Activated gamma-delta T cell (primary cell): ENCODE data around the gene ANP32E.
"Not testable (repeated sequence)": the region's sequence is repeated elsewhere in the genome, so short reads cannot be mapped to it uniquely, and the experiment has no call there.

Experiments used
- DNase-seq: peaks from one replicate; lab custom pipeline; 2025; lab: John Stamatoyannopoulos, UW

ANP32E gene

DNA sequence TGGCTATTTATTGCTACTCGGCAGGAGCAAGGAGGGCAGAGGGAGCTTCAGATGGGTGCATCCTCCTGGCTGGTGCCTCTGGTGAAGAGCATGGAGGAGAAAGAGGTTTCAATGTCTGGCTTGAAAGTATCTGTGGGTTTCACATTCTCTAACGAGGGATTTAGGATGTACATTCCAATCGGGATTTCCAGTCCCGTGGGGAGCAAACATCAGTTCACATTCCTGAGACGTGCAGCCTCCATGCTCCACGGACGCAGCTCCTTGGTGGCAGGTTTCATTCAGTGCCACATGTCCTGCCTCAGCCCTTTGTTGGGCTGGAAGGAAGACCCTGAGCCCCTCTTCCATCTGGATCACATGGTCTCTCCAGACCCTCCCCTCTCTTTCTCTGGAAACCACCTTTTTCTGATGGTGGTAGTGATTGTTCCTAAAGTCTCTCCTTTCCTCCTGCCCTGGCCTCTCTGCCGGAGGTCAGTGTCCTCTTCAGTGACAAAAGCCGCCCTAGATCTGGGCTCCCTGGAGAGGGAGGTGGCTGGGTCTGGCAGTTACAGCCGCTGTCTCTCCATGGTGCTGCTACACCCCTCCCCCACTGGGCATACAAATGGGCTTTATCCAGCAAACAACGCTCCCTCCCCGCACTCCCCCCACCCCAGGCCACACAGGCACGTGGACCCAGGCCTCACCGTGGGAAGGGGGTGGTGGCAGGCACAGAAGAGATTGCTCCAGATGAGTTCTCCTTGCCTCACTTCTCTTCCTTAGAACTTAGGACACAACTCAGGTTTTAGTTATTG lies 20.8 kb upstream of the ANP32E start:
- DNase-seq = no peak

DNA sequence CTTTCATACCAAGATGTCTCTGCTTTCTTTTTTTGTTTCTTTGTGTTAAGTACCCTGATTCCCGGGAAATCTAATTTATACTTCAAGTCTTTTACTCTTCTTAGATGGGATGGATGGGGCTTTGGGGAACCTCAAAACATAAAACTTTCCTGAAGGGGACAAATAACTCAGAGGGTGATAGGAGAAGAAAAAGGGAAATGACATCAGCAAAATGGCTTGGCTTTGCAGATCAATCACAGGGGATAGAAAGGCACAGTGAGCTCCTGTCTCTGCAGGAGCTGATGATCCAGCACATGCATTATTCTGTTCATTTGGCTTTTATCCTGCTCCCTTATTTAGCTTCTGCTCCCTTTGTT lies 20.3 kb upstream of the ANP32E start:
- no peak for DNase-seq

- no peak for DNase-seq
These were observed 14.0 kb upstream of the ANP32E start for GRCh38 chr1:150249936-150250335.

DNA sequence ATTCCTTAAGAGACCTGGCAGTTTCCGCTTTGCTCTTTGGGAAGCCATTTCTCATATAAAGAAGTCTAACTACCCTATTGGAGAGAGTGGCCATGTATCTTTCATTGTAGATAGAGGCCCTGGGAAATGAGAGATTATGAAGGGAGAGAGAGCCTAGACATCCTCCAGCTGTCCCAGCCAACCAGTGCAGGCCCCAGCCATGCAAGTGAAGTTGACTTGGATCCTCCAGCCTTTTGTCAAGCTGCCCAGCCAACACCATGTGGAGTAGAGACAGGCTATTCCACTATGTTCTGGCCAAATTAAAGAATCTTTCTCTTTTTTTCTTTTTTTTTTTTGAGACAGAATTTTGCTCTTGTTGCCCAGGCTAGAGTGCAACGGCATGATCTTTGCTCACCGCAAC lies 7.1 kb upstream of the ANP32E start:
- DNase-seq = no peak

- no peak for DNase-seq
These were observed 1.8 kb upstream of the ANP32E start for GRCh38 chr1:150237746-150238145.

DNA sequence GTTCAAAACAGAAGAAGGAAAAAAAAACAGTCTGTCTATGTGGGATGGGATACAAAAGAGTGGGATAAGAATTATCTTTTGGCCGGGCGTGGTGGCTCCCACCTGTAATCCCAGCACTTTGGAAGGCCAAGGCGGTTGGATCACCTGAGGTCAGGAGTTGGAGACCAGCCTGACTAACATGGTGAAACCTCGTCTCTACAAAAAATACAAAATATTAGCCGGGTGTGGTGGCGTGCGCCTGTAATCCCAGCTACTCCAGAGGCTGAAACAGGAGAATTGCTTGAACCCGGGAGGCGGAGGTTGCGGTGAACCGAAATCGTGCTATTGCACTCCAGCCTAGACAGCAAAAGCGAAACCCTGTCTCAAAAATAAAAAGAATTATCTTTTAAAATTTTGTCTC lies 1.3 kb upstream of the ANP32E start:
- not testable (repeated sequence) for DNase-seq

DNA sequence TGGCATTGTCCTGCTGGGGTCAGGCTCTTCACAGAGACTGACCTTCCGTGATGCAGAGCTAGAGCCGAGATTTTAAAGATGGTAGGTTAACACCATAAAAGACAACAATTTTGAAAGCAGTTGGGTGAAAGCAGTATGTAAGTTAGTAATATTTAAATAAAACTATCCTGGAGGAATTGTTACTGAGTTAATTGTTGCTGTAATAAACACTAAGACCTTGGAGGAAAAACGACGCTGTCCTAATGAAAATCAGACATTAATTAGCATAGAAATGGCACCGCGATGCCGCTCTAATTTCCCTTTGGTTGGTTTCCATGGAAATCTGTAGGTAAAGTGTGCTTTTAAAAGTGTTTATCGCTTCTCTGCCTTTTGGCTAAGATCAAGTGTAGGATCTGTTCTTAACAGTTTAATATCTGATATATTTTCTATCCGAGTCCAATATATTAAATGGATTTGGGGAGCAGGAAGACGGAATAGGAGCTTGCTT lies 745 bp upstream of the ANP32E start:
- no peak for DNase-seq

DNA sequence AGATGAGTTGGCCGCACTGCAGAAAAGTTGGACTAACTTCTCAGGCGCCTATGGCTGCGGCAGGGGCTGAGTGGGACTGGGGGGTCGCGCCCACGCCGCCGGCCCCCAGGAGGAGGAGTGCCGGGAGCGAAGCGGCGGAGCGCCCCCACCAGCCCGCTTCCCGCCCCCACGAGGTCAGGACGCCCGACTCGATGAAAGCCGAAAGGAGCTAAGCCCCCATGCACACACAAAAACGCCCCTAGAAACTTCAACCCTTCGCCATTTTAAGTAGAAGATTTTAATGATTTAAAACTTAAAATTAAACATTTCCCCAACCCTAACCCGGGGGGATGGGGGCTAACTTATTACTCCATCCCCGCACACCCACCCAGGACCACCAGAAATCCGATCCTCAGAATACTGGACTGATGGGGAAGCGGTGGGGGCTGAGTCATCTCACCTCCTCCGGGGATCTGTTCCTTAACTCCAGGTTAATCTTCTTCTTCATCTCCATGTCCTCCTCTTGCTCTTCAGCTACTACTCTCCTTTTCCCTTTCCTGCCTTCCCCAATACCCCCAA lies 539 bp downstream of the ANP32E start:
- DNase-seq = no peak

DNA sequence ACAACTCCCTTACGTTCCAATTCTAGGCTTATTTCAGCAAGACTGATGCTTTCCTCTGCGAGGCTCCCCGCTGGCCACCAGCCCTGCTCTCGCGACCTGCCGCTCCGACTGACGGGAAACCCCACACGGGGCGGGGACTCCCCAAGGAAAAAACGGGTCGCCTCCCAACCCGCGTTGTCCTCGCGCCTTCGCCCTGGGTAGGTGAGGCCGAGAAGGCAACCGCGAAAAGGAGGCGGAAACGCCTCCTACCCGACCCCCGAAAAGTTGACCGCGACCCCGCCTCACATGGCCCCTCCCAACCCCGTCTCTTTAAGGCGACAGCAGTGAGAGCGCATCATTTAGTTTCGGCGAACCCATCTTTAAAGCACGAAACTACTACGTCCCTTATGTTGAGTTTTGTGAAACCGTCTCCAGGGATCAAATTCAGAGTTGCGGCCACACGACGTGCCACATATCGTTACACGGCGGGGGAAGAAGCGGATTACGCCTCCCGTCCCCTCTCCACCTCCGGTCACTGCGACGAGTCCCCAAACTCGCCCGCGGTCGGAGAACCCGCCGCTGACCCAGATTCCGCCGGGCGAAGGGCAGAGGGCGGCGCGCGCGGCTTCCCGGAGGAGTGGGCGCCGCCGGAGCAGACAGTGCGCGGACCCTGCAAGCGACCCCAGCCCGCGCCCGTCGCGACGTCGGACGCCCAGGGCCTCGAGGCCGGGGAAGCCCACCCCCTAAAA lies 1.2 kb downstream of the ANP32E start:
- DNase-seq = peak; percentile 81

- DNase-seq = no peak
These were observed 1.7 kb downstream of the ANP32E start for GRCh38 chr1:150234309-150234565.

- DNase-seq = no peak
These were observed 2.3 kb downstream of the ANP32E start for GRCh38 chr1:150233359-150234308.

DNA sequence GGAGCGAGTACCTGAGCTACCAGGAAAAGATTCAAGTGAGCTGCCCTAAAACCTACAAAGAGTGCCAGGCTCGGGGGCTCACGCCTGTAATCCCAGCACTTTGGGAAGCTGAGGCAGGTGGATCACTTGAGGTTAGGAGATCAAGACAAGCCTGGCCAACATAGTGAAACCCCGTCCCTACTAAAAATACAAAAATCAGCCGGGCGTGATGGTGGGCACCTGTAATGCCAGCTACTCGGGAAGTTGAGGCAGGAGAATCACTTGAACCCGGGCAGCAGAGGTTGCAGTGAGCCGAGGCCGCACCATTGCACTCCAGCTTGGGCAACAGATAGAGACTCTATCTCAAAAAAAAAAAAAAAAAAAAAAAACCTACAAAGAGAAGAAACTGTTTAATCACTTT lies 3.0 kb downstream of the ANP32E start:
- not testable (repeated sequence) for DNase-seq

GRCh38 chr1:150228246-150228645 lies 7.7 kb downstream of the ANP32E start:
- DNase-seq = not testable (repeated sequence)

DNA sequence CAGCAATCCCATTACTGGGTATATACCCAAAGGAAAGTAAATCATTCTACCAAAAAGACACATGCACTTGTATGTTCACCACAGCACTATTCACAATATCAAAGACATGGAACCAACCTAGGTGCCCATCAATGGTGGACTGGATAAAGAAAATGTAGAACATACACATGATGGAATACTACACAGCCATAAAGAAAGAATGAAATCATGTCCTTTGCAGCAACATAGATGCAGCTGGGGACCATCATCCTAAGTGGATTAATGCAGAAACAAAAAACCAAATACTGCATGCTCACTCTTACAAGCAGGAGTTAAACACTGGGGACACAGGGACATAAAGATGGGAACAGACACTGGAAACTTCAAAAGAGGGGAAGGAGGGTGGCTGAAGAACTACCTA lies 8.7 kb downstream of the ANP32E start:
- no peak for DNase-seq

DNA sequence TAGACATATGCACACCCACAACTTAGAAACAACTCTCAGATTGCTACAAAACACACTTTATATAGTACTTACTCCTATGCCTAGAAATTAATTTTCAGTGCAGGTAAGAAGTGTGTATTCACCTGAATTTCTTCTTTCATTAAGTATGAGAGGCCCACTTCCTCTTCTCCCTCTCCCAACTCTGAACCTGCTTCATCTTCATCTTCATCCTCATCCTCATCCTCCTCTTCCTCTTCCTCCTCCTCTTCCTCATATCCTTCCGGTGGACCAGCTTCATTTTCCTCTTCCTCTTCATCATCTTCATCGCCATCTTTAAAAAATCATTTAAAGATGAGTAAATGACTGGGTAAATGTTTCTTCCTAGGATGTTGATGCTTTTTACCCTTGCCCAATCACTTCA lies 9.4 kb downstream of the ANP32E start:
- no peak for DNase-seq

GRCh38 chr1:150225546-150225945 lies 10.4 kb downstream of the ANP32E start:
- no peak for DNase-seq

DNA sequence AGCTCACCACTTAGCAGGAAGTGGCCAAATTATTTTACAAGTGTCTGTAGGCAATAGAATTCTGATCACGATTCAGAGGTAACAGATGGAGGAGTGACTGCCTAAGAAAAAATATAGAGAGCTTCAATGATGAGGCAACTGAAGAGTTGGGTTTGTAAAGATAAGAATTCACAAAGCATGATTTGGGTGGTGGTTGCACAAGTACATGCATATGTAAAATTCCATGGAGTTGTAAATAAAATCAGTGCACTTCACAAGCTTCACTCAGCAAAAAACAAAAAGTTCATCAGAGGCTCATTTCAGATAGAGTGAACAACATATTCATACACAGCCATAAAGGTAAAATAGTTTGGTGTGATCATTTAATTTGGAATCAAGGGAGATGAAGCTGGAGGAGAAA lies 10.9 kb downstream of the ANP32E start:
- no peak for DNase-seq

DNA sequence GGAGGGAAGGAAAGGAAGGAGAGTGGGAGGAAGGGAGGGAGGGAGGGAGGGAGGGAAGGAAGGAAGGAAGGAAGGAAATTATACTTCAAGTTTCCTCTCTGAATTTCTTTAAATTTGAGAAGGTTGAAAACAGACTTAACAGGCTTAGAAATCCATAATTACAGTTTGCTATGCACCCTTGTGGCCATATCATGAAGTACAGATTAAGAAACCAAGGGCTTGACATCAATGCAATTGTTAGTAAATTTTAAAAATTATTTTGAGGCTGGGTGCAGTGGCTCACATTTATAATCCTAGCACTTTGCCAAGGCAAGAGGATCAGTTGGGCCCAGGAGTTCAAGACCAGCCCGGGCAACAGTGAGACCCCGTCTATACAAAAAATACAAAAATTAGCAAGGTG lies 14.4 kb downstream of the ANP32E start:
- DNase-seq = no peak

DNA sequence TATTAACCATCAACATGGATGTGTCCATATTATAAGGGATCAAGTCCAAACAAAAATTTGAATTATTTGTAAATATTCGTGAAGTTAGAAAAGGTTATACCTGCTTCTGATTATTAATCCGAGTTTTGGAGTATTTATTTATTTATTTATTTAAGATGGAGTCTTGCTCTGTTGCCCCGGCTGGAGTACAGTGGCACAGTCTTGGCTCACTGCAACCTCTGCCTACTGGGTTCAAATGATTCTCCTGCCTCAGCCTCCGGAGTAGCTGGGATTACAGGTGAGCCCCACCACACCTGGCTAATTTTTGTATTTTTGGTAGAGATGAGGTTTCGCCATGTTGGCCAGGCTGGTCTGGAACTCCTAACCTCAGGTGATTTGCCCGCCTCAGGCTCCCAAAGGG lies 20.1 kb downstream of the ANP32E start:
- DNase-seq = not testable (repeated sequence)

DNA sequence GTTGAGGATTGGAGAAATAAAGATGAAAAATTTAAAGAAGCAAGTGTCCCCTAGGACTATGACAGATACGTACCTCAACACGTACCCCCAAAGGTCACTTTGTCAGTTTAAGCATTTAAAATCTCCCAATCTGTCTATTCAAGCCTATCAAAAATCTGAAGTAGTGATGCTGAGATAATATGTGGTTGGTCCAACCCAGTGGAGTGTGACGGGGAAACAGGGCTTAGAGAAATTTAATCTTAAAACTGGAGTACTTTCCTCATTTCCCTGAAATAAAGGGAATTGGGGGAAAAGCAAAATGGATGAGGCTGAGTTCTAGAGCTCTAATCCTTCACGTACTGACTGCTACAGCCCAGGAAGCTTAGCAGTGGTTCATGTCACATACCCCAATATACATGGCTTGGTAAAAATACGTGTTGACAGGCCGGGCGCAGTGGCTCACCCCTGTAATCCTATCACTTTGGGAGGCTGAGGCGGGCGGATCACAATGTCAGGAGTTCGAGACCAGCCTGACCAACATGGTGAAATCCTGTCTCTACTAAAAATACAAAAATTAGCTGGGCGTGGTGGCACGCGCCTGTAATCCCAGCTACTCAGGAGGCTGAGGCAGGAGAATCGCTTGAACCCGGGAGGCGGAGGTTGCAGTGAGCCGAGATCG lies 21.7 kb downstream of the ANP32E start:
- not testable (repeated sequence) for DNase-seq
